GM12878 (cell line): ENCODE data around the gene BNC2. TPM values are rescaled to one million over a fixed set of nuclear protein-coding genes. Genes with fewer than 3 reads are reported as not detected.

ENCODE experiments used
- ATAC-seq: fragments of 200-7000 bp; cut with Tn5 transposase; 3 replicates; pipeline ENCODE4 v1.9.1; 2020; ENCODE audit warnings: mild to moderate bottlenecking, moderate library complexity
- BruUV-seq: library from RNA; stranded (reverse); fragments of 400-500 nt; replicated peaks from 2 replicates; lab custom pipeline; 2021; lab: Mats Ljungman, UMichigan
- CTCF ChIA-PET: fragments of 300-600 bp; sonication (Branson Sonifier 250); formaldehyde crosslinking; extraction: SDS; loops from one replicate; lab custom pipeline; 2021; ENCODE audit warnings: inconsistent platforms; lab: Yijun Ruan, JAX
- POLR2A ChIA-PET: fragments of 350-600 bp; formaldehyde crosslinking; extraction: SDS; loops from one replicate; lab custom pipeline; 2021; ENCODE audit warnings: inconsistent platforms; lab: Charles Lee
- RAD21 ChIA-PET: fragments of 300-600 bp; sonication (Branson Sonifier 250); formaldehyde crosslinking; loops from one replicate; lab custom pipeline; 2023; ENCODE audit warnings: antibody characterized with exemption; ENCODE audit not compliant: unreplicated experiment; lab: Charles Lee
- SMC1A ChIA-PET: fragments of 300-600 bp; sonication (Branson Sonifier 250); formaldehyde crosslinking; loops from one replicate; lab custom pipeline; 2023; ENCODE audit not compliant: unreplicated experiment, uncharacterized antibody; lab: Charles Lee
- DNase-seq: peaks from one replicate; pipeline ENCODE4 v3.0.0-alpha.2; 2011; ENCODE audit warnings: low read depth, low spot score
- FAIRE-seq: peaks from 3 replicates; lab custom pipeline; 2011; peaks lifted over from hg19 to GRCh38; lab: Jason Lieb, UNC
- H2AFZ ChIP-seq: 2 replicates; pipeline ENCODE4 v1.6.0; 2011; ENCODE audit warnings: low read depth, low read length, control low read depth; ENCODE audit not compliant: control insufficient read depth
- H3K27ac ChIP-seq: 2 replicates; pipeline ENCODE4 v1.5.1; 2011; ENCODE audit warnings: control low read depth; ENCODE audit not compliant: control insufficient read depth, insufficient read depth
- H3K27me3 ChIP-seq, 2 experiments: replicated peaks in 1 of 2; 2 replicates each; pipeline versions ENCODE4 v1.6.0 to v1.6.1; 2011; ENCODE audit warnings: low read length in 1 of 2; ENCODE audit not compliant: control insufficient read depth in 2 of 2, insufficient read depth in 2 of 2
- H3K36me3 ChIP-seq, 2 experiments: 2 replicates each; pipeline ENCODE4 v1.5.1; 2011; ENCODE audit warnings: low read length in 1 of 2; ENCODE audit not compliant: control insufficient read depth in 2 of 2, insufficient read depth in 2 of 2
- H3K4me1 ChIP-seq: 2 replicates; pipeline ENCODE4 v1.6.1; 2011; ENCODE audit warnings: mild to moderate bottlenecking, low read length, moderate library complexity, mixed read lengths; ENCODE audit not compliant: control insufficient read depth, insufficient read depth
- H3K4me2 ChIP-seq: 2 replicates; pipeline ENCODE4 v1.6.0; 2011; ENCODE audit warnings: control low read depth; ENCODE audit not compliant: control insufficient read depth, insufficient read depth
- H3K4me3 ChIP-seq: fragments of 200-600 bp; sonication (generic); 2 replicates; pipeline ENCODE4 v1.5.1; 2016
- H3K79me2 ChIP-seq: 2 replicates; pipeline ENCODE4 v1.6.0; 2011; ENCODE audit warnings: low read length; ENCODE audit not compliant: control insufficient read depth, insufficient read depth
- H3K9ac ChIP-seq: 2 replicates; pipeline ENCODE4 v1.8.0; 2011; ENCODE audit warnings: low read length, control low read depth, mixed read lengths; ENCODE audit not compliant: control insufficient read depth, insufficient read depth
- H3K9me3 ChIP-seq: replicated peaks from 3 replicates; pipeline ENCODE4 v1.5.1; 2011; ENCODE audit warnings: mild to moderate bottlenecking, low read length; ENCODE audit not compliant: control insufficient read depth, insufficient read depth
- H4K20me1 ChIP-seq: 2 replicates; pipeline ENCODE4 v1.6.0; 2011; ENCODE audit not compliant: control insufficient read depth, insufficient read depth
- ASH2L ChIP-seq: fragments of 300-600, 200-600 bp; sonication (generic); IDR thresholded peaks from 2 replicates; pipeline ENCODE4 v1.6.1; 2017; ENCODE audit warnings: low read depth, mild to moderate bottlenecking, borderline replicate concordance
- FOXM1 ChIP-seq: IDR thresholded peaks from 2 replicates; pipeline ENCODE4 v1.6.1; 2012; ENCODE audit warnings: low read depth, mild to moderate bottlenecking, inconsistent platforms, low read length, moderate library complexity
- GABPA ChIP-seq: IDR thresholded peaks from 2 replicates; pipeline ENCODE4 v1.6.1; 2014; ENCODE audit warnings: antibody characterized with exemption, low read depth, mild to moderate bottlenecking, inconsistent platforms
- GATAD2B ChIP-seq: fragments of 450-650 bp; conservative IDR thresholded peaks from 2 replicates; pipeline ENCODE4 v1.6.1; 2017; ENCODE audit warnings: low read depth, mild to moderate bottlenecking, moderate library complexity
- IKZF2 ChIP-seq, 2 experiments: fragments of 450-650 bp; IDR thresholded peaks; 2 replicates each; pipeline ENCODE4 v1.6.1; 2017; ENCODE audit warnings: mild to moderate bottlenecking in 2 of 2, moderate library complexity in 2 of 2
- JUND ChIP-seq: IDR thresholded peaks from 2 replicates; pipeline ENCODE4 v1.6.1; 2012; ENCODE audit warnings: low read depth, mild to moderate bottlenecking, low read length, improper control_type of control experiment, moderate library complexity
- MTA2 ChIP-seq: fragments of 450-650 bp; IDR thresholded peaks from 2 replicates; pipeline ENCODE4 v1.6.1; 2016; ENCODE audit warnings: low read depth, mild to moderate bottlenecking, moderate library complexity
- NFXL1 ChIP-seq: fragments of 450-650 bp; IDR thresholded peaks from 2 replicates; pipeline ENCODE4 v1.6.1; 2017; ENCODE audit warnings: antibody characterized with exemption, mild to moderate bottlenecking, borderline replicate concordance
- NFYB ChIP-seq: IDR thresholded peaks from 2 replicates; pipeline ENCODE4 v1.6.1; 2011; ENCODE audit warnings: low read depth, mild to moderate bottlenecking, low read length, improper control_type of control experiment, moderate library complexity; ENCODE audit not compliant: insufficient read depth
- NKRF ChIP-seq: fragments of 450-650 bp; conservative IDR thresholded peaks from 2 replicates; pipeline ENCODE4 v1.6.1; 2017; ENCODE audit warnings: mild to moderate bottlenecking, moderate library complexity
- PAX8 ChIP-seq: fragments of 450-650 bp; IDR thresholded peaks from 2 replicates; pipeline ENCODE4 v1.6.1; 2017; ENCODE audit warnings: mild to moderate bottlenecking, moderate library complexity
- PBX3 ChIP-seq: IDR thresholded peaks from 2 replicates; pipeline ENCODE4 v1.6.1; 2011; ENCODE audit warnings: mild to moderate bottlenecking, low read depth, low read length, moderate library complexity; ENCODE audit not compliant: insufficient replicate concordance
- RB1 ChIP-seq: fragments of 450-650 bp; formaldehyde crosslinking; IDR thresholded peaks from 2 replicates; pipeline ENCODE4 v1.6.1; 2017; ENCODE audit warnings: mild to moderate bottlenecking, borderline replicate concordance
- RCOR1 ChIP-seq: conservative IDR thresholded peaks from 2 replicates; pipeline ENCODE4 v1.6.1; 2012; ENCODE audit warnings: low read depth, low read length, improper control_type of control experiment
- RFX5 ChIP-seq: IDR thresholded peaks from 2 replicates; pipeline ENCODE4 v1.6.1; 2011; ENCODE audit warnings: low read depth, low read length, improper control_type of control experiment
- SMARCA5 ChIP-seq: fragments of 450-650 bp; IDR thresholded peaks from 2 replicates; pipeline ENCODE4 v1.6.1; 2017; ENCODE audit warnings: mild to moderate bottlenecking
- TAF1 ChIP-seq: IDR thresholded peaks from 2 replicates; pipeline ENCODE4 v1.6.1; 2011; ENCODE audit warnings: mild to moderate bottlenecking, low read depth, low read length, borderline replicate concordance
- WRNIP1 ChIP-seq: IDR thresholded peaks from 2 replicates; pipeline ENCODE4 v1.6.1; 2011; ENCODE audit warnings: low read depth, low read length, improper control_type of control experiment, borderline replicate concordance
- WGBS: methylation state at CpG from one replicate; pipeline ENCODE4 v1.1.6; 2016; ENCODE audit warnings: low lambda C conversion rate; ENCODE audit not compliant: insufficient replicate concordance, insufficient coverage; ENCODE audit errors: missing lambda C conversion rate; 5-methylcytosine and 5-hydroxymethylcytosine counted together
- in situ Hi-C: fragments of 300-500 bp; cut with MboI; formaldehyde crosslinking; loops from 9 replicates; pipeline ENCODE4 v1.14.3; 2018; ENCODE audit warnings: mixed read lengths
- intact Hi-C: fragments of 100-400 bp; cut with micrococcal nuclease; formaldehyde crosslinking; loops from one replicate; pipeline ENCODE4 v1.14.2; 2022; ENCODE audit not compliant: unreplicated experiment
- polyA plus RNA-seq, 11 experiments: library from polyadenylated mRNA; depleted of rRNA in 4 of 11; unstranded in 6 of 11; stranded (reverse) in 5 of 11; fragments of >200 nt; fragmentation: Nextera tagmentation in 4 of 11; fragmentation: Illumina TruSeq in 1 of 11; extraction: Ambion mirVana in 4 of 11; extraction: Trizol in 1 of 11; gene quantifications; 1 replicate in 1 of 11; 2 replicates in 10 of 11; pipeline versions ENCODE4 v1.2.1 to v1.2.3, GENCODE V29; 2011 to 2016; ENCODE audit warnings: inconsistent platforms in 2 of 11, missing spikeins in 2 of 11, low read depth in 1 of 11
- total RNA-seq, 4 experiments: library from RNA; depleted of rRNA in 3 of 4; stranded (reverse); fragments of >200 nt in 3 of 4; fragmentation: Illumina TruSeq in 1 of 4; extraction: Trizol in 1 of 4; gene quantifications; 2 replicates each; pipeline versions ENCODE4 v1.2.1 to v1.2.3, GENCODE V29; 2013 to 2021

The BNC2 gene
- total and polyA plus RNA-seq, 10 of the 15 experiments (the other 5 are each of a cell fraction or from before 2014, with no cell fraction given) = 0.05 to 14.5 (median 0.26) TPM

- Histone ChIP-seq H3K4me3 (no peak overlapping the region), H3K27me3 (no peaks in the 10 kb centered on the region), H3K27ac (no peak overlapping the region), H3K79me2 (no peaks in the 10 kb centered on the region), H3K9ac (no peak overlapping the region), H3K4me2 (no peak overlapping the region), H3K4me1 (no peaks in the 10 kb centered on the region), H2AFZ (no peak overlapping the region), H3K36me3 (no peaks in the 10 kb centered on the region), H4K20me1 (no peaks in the 10 kb centered on the region), H3K9me3 (no peaks in the 10 kb centered on the region)
- intact Hi-C loops = no loop called here
- RAD21 ChIA-PET = no interaction called here
- no TSS peak for BruUV-seq
- POLR2A ChIA-PET = no interaction called here
- FAIRE-seq = no peak
- 8% methylated on average over 5 of the region's 5 CpGs for WGBS
- TF ChIP-seq TAF1 = no peak
- TF ChIP-seq JUND = no peak
- no peak for TF ChIP-seq NFYB
- TF ChIP-seq NKRF = no peak
- no peak for TF ChIP-seq NFXL1
- TF ChIP-seq FOXM1 = no peak
- TF ChIP-seq PAX8 = no peak
- TF ChIP-seq ASH2L = no peak
- no peak for TF ChIP-seq GATAD2B
- TF ChIP-seq MTA2 = no peak
- no peak for TF ChIP-seq RFX5
- TF ChIP-seq IKZF2 (IDR thresholded peaks at IDR 0.05) = no peak
- no peak for TF ChIP-seq WRNIP1
- TF ChIP-seq GABPA = no peak
- no peak for TF ChIP-seq RCOR1
- no peak for TF ChIP-seq PBX3
- no peak for TF ChIP-seq SMARCA5
- TF ChIP-seq RB1 = no peak
- CTCF ChIA-PET = interaction anchor here (1.7 kb wide), 1 partner anchor 11 kb away, joined by 4 read pairs; no protein-coding TSS in a partner anchor
- SMC1A ChIA-PET = interaction anchor here (0.6 to 1.6 kb wide), 4 partner anchors 12 to 88 kb away, joined by 3 read pairs; no protein-coding TSS in a partner anchor
- in situ Hi-C loops = no loop called here
- DNase-seq = no peak
- ATAC-seq = no peak
Measured at GRCh38 chr9:16572005-16572734, 298.3 kb downstream of the BNC2 start.
